ENCODE results near the gene BPIFA2. TPM values are rescaled to one million over a fixed set of nuclear protein-coding genes. Genes with fewer than 3 reads are reported as not detected.

The BPIFA2 gene
- total RNA-seq, 4 donors from 2014 or later: not detected

- intact Hi-C loops (cut with DNase I; ENCODE audit: low total_unique reads) (no loop called here), in situ Hi-C loops (cut with MboI; ENCODE audit: low pct_ligation_motif_present in 1 of 4, low pct_unique_long_range_greater_than_20kb in 1 of 4, low sequenced_read_pairs in 3 of 4) (no loop called here)
- 58 to 65% methylated on average over 5 to 7 of the region's 7 CpGs for WGBS, 2 donors (ENCODE audit: low coverage in 1 of 2)
- peaks cover 0 to 15% of the 10 kb centered on the region in 2 donors for H3K9me3 ChIP-seq
- no peaks in the 10 kb centered on the region for H3K4me1 ChIP-seq
- H3K27ac ChIP-seq: no peak overlapping the region
- TF ChIP-seq EP300 (IDR thresholded peaks at IDR 0.05; ENCODE audit: low read depth) (no peak), CTCF (IDR thresholded peaks at IDR 0.05) (no peak), POLR2A (IDR thresholded peaks at IDR 0.05) (no peak), POLR2AphosphoS5 (IDR thresholded peaks at IDR 0.05) (no peak)
- DNase-seq: no peak
- no peak overlapping the region for H3K4me3 ChIP-seq
- H3K27me3 ChIP-seq: no peaks in the 10 kb centered on the region
- H3K36me3 ChIP-seq: no peaks in the 10 kb centered on the region
Observed at GRCh38 chr20:33172781-33173180, 4.8 kb downstream of the BPIFA2 start.

GRCh38 chr20:33175123-33175522 lies 7.2 kb downstream of the BPIFA2 start:
- Histone ChIP-seq H3K36me3 (no peaks in the 10 kb centered on the region), H3K4me3 (no peak overlapping the region), H3K9me3 (peaks cover 0 to 3% of the 10 kb centered on the region in 2 donors), H3K27me3 (no peaks in the 10 kb centered on the region), H3K4me1 (no peaks in the 10 kb centered on the region), H3K27ac (no peak overlapping the region)
- WGBS, 2 donors (ENCODE audit: low coverage in 1 of 2): 81% methylated on average over 3 of the region's 3 CpGs; no CpG with 5 or more reads in 1 of the 2 donors
- in situ Hi-C loops (cut with MboI; ENCODE audit: low pct_ligation_motif_present in 1 of 4, low pct_unique_long_range_greater_than_20kb in 1 of 4, low sequenced_read_pairs in 3 of 4): no loop called here
- DNase-seq: no peak
- no peak for TF ChIP-seq POLR2A (IDR thresholded peaks at IDR 0.05)
- no peak for TF ChIP-seq POLR2AphosphoS5 (IDR thresholded peaks at IDR 0.05)
- no peak for TF ChIP-seq EP300 (IDR thresholded peaks at IDR 0.05; ENCODE audit: low read depth)
- TF ChIP-seq CTCF (IDR thresholded peaks at IDR 0.05): no peak
- intact Hi-C loops (cut with DNase I; ENCODE audit: low total_unique reads): no loop called here

- TF ChIP-seq EP300 (IDR thresholded peaks at IDR 0.05; ENCODE audit: low read depth): no peak
- no peak for TF ChIP-seq POLR2A (IDR thresholded peaks at IDR 0.05)
- no peak for TF ChIP-seq CTCF (IDR thresholded peaks at IDR 0.05)
- Histone ChIP-seq H3K4me3 (no peak overlapping the region), H3K27me3 (no peaks in the 10 kb centered on the region), H3K9me3 (no peaks in the 10 kb centered on the region), H3K4me1 (no peaks in the 10 kb centered on the region), H3K36me3 (no peaks in the 10 kb centered on the region), H3K27ac (no peak overlapping the region)
- DNase-seq: no peak
- WGBS, 2 donors (ENCODE audit: low coverage in 1 of 2): 30 to 51% methylated on average over 1 to 3 of the region's 3 CpGs
- intact Hi-C loops (cut with DNase I; ENCODE audit: low total_unique reads) (no loop called here), in situ Hi-C loops (cut with MboI; ENCODE audit: low pct_ligation_motif_present in 1 of 4, low pct_unique_long_range_greater_than_20kb in 1 of 4, low sequenced_read_pairs in 3 of 4) (no loop called here)
Observed at GRCh38 chr20:33176101-33176500, 8.1 kb downstream of the BPIFA2 start.

- in situ Hi-C loops (cut with MboI; ENCODE audit: low pct_ligation_motif_present in 1 of 4, low pct_unique_long_range_greater_than_20kb in 1 of 4, low sequenced_read_pairs in 3 of 4) (no loop called here), intact Hi-C loops (cut with DNase I; ENCODE audit: low total_unique reads) (no loop called here)
- no peaks in the 10 kb centered on the region for H3K4me1 ChIP-seq
- H3K27ac ChIP-seq: no peak overlapping the region
- TF ChIP-seq EP300 (IDR thresholded peaks at IDR 0.05; ENCODE audit: low read depth): no peak
- no peak for TF ChIP-seq POLR2A (IDR thresholded peaks at IDR 0.05)
- TF ChIP-seq POLR2AphosphoS5 (IDR thresholded peaks at IDR 0.05): no peak
- no peak for TF ChIP-seq CTCF (IDR thresholded peaks at IDR 0.05)
- no peaks in the 10 kb centered on the region for H3K36me3 ChIP-seq
- no peaks in the 10 kb centered on the region for H3K9me3 ChIP-seq
- no peak overlapping the region for H3K4me3 ChIP-seq
- no peaks in the 10 kb centered on the region for H3K27me3 ChIP-seq
- DNase-seq: no peak
- WGBS, 2 donors (ENCODE audit: low coverage in 1 of 2): 71% methylated on average over 9 of the region's 9 CpGs; no CpG with 5 or more reads in 1 of the 2 donors
Observed at GRCh38 chr20:33177866-33178265, 9.9 kb downstream of the BPIFA2 start.
